Measurements from ENCODE around the gene FAM117A. TPM values are rescaled to one million over a fixed set of nuclear protein-coding genes. Genes with fewer than 3 reads are reported as not detected.

The FAM117A gene
- total RNA-seq, 3 donors from 2014 or later, result 10.3 to 12.1 (median 11.6) TPM

- Mint-ChIP-seq H3K4me1 (ENCODE audit: low read depth) (peaks cover 45% of the 10 kb centered on the region), H3K4me3 (peak overlapping the region; percentile 13), H3K9me3 (no peaks in the 10 kb centered on the region), H3K27me3 (ENCODE audit: low read depth) (no peaks in the 10 kb centered on the region), H3K36me3 (ENCODE audit: insufficient read depth) (peaks cover 44% of the 10 kb centered on the region)
- peak; percentile 53 to 62 for ATAC-seq
- DNase-seq, result no peak
Observed at GRCh38 chr17:49717371-49717861, 46.5 kb downstream of the FAM117A start.

DNA sequence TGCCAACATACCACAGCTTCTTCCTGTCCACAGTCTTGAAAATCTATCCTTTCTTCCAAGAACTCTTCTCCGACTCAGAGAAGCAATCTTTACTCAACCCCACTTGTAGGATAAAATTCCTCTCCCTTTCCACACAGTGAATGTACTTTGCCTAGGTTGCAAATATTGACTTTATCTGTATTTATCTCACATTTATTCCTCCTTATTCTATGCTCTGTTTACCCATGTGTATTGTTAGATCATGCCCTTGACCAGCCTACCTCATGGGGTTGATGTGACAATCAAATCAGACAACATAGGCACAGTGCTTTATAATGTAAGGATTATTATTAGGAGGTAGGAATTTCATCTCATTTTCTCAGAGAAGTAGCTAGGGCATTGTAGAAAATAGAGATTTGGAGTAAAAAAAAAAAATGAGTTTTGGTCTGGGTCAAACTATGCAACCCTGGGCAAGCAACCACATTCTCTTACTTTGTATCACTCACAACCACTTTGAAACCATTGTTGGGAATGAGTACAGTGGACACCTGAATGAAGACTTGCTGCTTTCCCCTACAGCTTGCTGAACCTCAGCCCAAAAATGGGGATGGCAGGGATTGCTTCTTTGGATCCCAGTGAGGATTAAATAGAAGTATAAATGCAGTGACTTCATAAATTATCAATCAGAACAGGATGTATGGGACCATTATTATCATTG, 47.1 kb downstream of the FAM117A start:
- no peak for ATAC-seq
- H3K4me1 Mint-ChIP-seq (ENCODE audit: low read depth), result peaks cover 45% of the 10 kb centered on the region

DNA sequence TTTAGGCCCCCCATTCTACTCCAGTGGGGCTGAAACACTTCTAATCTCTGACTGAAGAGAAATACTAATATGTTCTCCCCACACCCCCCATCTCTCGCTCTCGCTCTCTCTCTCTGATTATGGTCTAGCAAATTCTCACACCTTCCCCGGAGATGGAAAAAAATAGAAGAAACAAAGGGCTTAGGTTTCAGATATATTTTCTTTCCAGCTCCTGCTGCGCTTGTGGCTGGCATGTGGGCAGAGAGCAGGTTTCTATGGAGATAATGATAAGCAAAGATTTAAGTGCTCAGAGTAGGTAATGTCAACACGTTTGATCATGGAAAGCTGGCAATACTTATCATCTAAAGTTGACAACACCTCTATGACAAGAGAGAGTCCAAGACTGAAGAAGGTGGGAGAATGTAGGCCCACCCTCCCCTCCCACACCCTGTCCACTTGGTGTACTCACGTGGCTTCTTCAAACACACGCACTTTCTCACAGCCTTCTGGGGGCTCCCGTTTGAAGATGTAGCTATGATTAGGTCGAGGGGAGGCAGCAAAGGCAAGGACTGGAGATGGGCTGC, 48.1 kb downstream of the FAM117A start:
- Mint-ChIP-seq H3K4me3 (peak overlapping the region; percentile 56), H3K4me1 (ENCODE audit: low read depth) (peaks cover 45% of the 10 kb centered on the region), H3K9me3 (no peaks in the 10 kb centered on the region), H3K27me3 (ENCODE audit: low read depth) (no peaks in the 10 kb centered on the region), H3K36me3 (ENCODE audit: insufficient read depth) (peaks cover 45% of the 10 kb centered on the region)
- ATAC-seq (peak; percentile 56 to 60), DNase-seq (peak; percentile 30)

More for the DNA sequence above, 47.1 kb downstream of the FAM117A start:
- H3K4me3 Mint-ChIP-seq, result peak overlapping the region; percentile 0
- H3K9me3 Mint-ChIP-seq, result no peaks in the 10 kb centered on the region
- peaks cover 45% of the 10 kb centered on the region for H3K36me3 Mint-ChIP-seq (ENCODE audit: insufficient read depth)
- no peak for DNase-seq
- H3K27me3 Mint-ChIP-seq (ENCODE audit: low read depth), result no peaks in the 10 kb centered on the region

DNA sequence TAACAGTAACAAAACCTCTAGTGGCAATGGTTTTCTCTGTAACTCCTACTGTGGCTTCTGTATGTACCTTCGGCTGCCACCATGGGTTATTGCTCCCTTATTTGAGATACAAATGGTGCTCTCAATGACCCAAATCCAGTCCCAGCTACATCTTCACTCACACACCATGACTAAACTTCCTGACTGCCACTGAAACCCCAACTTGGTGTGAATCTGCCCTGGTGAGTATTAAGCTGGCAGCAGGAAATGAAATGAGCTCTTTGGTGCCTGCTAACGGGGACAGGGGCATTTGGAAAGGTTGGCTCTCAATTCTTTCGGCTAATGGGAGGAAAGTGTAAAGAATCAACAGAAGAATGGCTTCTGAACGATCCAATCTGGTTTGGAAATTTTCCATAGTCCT, 48.7 kb downstream of the FAM117A start:
- H3K27me3 Mint-ChIP-seq (ENCODE audit: low read depth), result no peaks in the 10 kb centered on the region
- peaks cover 45% of the 10 kb centered on the region for H3K4me1 Mint-ChIP-seq (ENCODE audit: low read depth)
- ATAC-seq (peak; percentile 66 to 74), DNase-seq (peak; percentile 20)
- H3K9me3 Mint-ChIP-seq, result no peaks in the 10 kb centered on the region
- peak overlapping the region; percentile 56 for H3K4me3 Mint-ChIP-seq
- H3K36me3 Mint-ChIP-seq (ENCODE audit: insufficient read depth), result peaks cover 50% of the 10 kb centered on the region

GRCh38 chr17:49708515-49709183, 55.3 kb downstream of the FAM117A start:
- peaks cover 35% of the 10 kb centered on the region for H3K36me3 Mint-ChIP-seq (ENCODE audit: insufficient read depth)
- peak; percentile 2 to 4 for ATAC-seq
- H3K4me1 Mint-ChIP-seq (ENCODE audit: low read depth), result peaks cover 41% of the 10 kb centered on the region
- no peaks in the 10 kb centered on the region for H3K27me3 Mint-ChIP-seq (ENCODE audit: low read depth)
- no peak for DNase-seq
- H3K4me3 Mint-ChIP-seq, result peak overlapping the region; percentile 95
- H3K9me3 Mint-ChIP-seq, result no peaks in the 10 kb centered on the region

GRCh38 chr17:49707608-49708514, 56.1 kb downstream of the FAM117A start, which contains the start of gene SLC35B1:
TSS of gene SLC35B1 (minus strand) at chr17:49707964. CDS start at chr17:49707833, 131 bp downstream.
- peaks cover 38% of the 10 kb centered on the region for H3K4me1 Mint-ChIP-seq (ENCODE audit: low read depth)

DNA sequence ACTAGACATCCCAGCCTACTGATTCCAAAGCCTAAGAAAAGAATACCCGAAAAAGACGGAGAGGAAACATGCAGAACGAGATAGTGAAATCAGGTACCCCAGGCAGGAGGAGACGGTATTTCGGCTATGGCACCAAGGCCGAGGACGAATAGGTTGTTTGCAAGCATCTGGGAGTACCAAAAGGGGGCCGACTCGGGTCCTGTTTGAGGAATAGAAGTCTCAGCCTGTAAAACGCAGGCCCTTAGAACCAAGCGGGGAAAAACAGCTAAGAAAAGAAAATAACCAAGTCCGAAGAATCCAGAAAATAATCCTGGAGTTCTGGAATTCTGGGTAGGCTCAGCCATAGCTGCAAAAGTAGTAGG, 56.7 kb downstream of the FAM117A start:
- H3K27me3 Mint-ChIP-seq (ENCODE audit: low read depth), result no peaks in the 10 kb centered on the region
- ATAC-seq (no peak), DNase-seq (no peak)
- H3K36me3 Mint-ChIP-seq (ENCODE audit: insufficient read depth), result peaks cover 38% of the 10 kb centered on the region
- H3K4me1 Mint-ChIP-seq (ENCODE audit: low read depth), result peaks cover 38% of the 10 kb centered on the region
- H3K9me3 Mint-ChIP-seq, result no peaks in the 10 kb centered on the region
- peak overlapping the region; percentile 95 for H3K4me3 Mint-ChIP-seq

More at GRCh38 chr17:49707608-49708514, 56.1 kb downstream of the FAM117A start, which contains the start of gene SLC35B1:
- H3K9me3 Mint-ChIP-seq, result no peaks in the 10 kb centered on the region
- peaks cover 40% of the 10 kb centered on the region for H3K36me3 Mint-ChIP-seq (ENCODE audit: insufficient read depth)
- ATAC-seq (peak; percentile 98), DNase-seq (peak; percentile 98)
- peak within 1 kb of the TSS; percentile 95 for H3K4me3 Mint-ChIP-seq
- H3K27me3 Mint-ChIP-seq (ENCODE audit: low read depth), result no peaks in the 10 kb centered on the region

- peaks cover 38% of the 10 kb centered on the region for H3K4me1 Mint-ChIP-seq (ENCODE audit: low read depth)
- ATAC-seq (no peak), DNase-seq (no peak)
- peaks cover 40% of the 10 kb centered on the region for H3K36me3 Mint-ChIP-seq (ENCODE audit: insufficient read depth)
- no peaks in the 10 kb centered on the region for H3K9me3 Mint-ChIP-seq
- no peaks in the 10 kb centered on the region for H3K27me3 Mint-ChIP-seq (ENCODE audit: low read depth)
- H3K4me3 Mint-ChIP-seq, result peak overlapping the region; percentile 95
Observed at GRCh38 chr17:49705254-49705653, 58.7 kb downstream of the FAM117A start.

GRCh38 chr17:49703557-49704277, 60.2 kb downstream of the FAM117A start:
- H3K27me3 Mint-ChIP-seq (ENCODE audit: low read depth), result no peaks in the 10 kb centered on the region
- H3K4me3 Mint-ChIP-seq, result no peak overlapping the region
- DNase-seq (no peak), ATAC-seq (no peak)
- no peaks in the 10 kb centered on the region for H3K9me3 Mint-ChIP-seq
- peaks cover 30% of the 10 kb centered on the region for H3K4me1 Mint-ChIP-seq (ENCODE audit: low read depth)
- H3K36me3 Mint-ChIP-seq (ENCODE audit: insufficient read depth), result peaks cover 39% of the 10 kb centered on the region

- H3K27me3 Mint-ChIP-seq (ENCODE audit: low read depth), result no peaks in the 10 kb centered on the region
- DNase-seq, result no peak
- peaks cover 39% of the 10 kb centered on the region for H3K36me3 Mint-ChIP-seq (ENCODE audit: insufficient read depth)
- ATAC-seq, result no peak
- no peak overlapping the region for H3K4me3 Mint-ChIP-seq
- no peaks in the 10 kb centered on the region for H3K9me3 Mint-ChIP-seq
- peaks cover 21% of the 10 kb centered on the region for H3K4me1 Mint-ChIP-seq (ENCODE audit: low read depth)
Observed at GRCh38 chr17:49700960-49701359, 63.0 kb downstream of the FAM117A start.

DNA sequence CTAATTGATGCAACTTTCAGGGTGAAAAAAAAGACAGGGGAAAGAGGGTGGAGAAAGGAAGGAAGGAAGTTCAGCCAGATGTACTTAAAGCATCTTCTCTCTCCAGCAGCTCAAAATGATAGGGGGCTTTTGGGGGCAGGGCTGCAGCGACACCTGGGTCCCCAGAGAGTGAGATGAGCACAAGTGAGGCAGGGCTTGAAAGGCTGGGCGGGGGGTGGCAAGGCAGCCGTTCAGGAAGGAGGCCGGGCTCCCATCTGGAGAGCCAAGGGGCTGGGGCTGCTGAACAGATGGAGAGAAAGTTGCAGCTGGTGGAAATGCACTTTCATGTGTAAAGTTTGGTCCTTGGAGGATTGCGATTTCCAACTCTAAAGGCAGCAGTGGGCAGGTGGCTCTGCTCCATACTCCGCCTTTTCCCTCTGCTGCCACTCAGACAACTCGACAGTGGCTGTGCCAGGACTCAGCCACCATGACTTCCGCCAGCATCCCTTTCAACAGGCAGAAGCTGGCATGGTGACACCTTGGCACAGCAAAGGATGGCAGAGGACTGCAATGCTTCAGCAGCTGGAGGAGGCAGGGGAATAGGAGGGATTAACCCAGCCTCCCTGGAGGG, 63.9 kb downstream of the FAM117A start:
- H3K27me3 Mint-ChIP-seq (ENCODE audit: low read depth), result no peaks in the 10 kb centered on the region
- peaks cover 33% of the 10 kb centered on the region for H3K36me3 Mint-ChIP-seq (ENCODE audit: insufficient read depth)
- ATAC-seq (no peak), DNase-seq (no peak)
- H3K9me3 Mint-ChIP-seq, result no peaks in the 10 kb centered on the region
- no peak overlapping the region for H3K4me3 Mint-ChIP-seq
- H3K4me1 Mint-ChIP-seq (ENCODE audit: low read depth), result peaks cover 24% of the 10 kb centered on the region

DNA sequence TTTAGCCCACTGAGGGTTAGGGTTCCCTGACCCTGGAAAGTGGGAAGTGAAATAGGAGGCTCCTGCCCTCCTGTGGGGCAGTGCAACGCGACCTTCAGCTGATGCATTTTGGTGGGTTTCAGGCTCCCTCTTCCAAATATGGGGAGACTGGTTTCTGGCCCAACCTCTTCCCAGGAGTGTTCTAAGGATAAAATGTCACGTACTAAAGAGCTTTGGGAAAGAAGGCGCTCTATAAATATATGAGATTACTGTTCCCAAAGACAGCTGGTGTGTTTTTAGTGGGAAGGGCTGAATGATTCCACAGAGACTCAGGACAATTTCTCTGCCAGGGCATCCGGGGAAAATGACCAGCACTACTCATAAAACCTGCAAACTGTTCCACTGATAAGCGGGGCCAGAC, 65.9 kb downstream of the FAM117A start:
- no peak overlapping the region for H3K4me3 Mint-ChIP-seq
- DNase-seq, result no peak
- no peak for ATAC-seq
- H3K36me3 Mint-ChIP-seq (ENCODE audit: insufficient read depth), result peaks cover 21% of the 10 kb centered on the region
- no peaks in the 10 kb centered on the region for H3K9me3 Mint-ChIP-seq
- H3K4me1 Mint-ChIP-seq (ENCODE audit: low read depth), result peaks cover 26% of the 10 kb centered on the region
- no peaks in the 10 kb centered on the region for H3K27me3 Mint-ChIP-seq (ENCODE audit: low read depth)

DNA sequence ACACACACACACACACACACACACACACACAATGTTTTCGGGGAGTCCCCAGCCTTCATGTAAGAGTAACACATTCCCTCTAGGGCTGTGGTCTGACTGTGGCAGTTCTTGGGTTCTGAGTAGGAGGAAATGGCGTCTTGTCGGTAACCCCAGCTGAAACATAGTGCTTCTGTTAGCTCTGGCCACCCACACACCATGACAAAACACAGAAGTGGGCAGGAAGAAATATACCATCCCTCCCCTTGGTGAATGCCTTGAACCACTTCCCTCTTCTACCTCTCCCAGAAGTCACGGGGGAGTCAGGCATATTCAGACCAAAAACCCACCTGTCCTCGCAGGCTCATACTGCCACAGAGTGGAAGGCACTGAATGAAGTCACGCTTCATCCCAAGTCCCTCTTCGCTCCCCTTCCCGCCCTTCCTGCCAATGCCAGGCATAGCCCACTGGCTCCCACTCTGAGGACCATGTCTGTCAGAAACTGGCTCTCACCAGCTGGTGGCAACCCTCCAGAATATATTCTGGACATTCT, 67.6 kb downstream of the FAM117A start:
- peaks cover 31% of the 10 kb centered on the region for H3K4me1 Mint-ChIP-seq (ENCODE audit: low read depth)
- H3K9me3 Mint-ChIP-seq, result no peaks in the 10 kb centered on the region
- no peaks in the 10 kb centered on the region for H3K27me3 Mint-ChIP-seq (ENCODE audit: low read depth)
- H3K36me3 Mint-ChIP-seq (ENCODE audit: insufficient read depth), result peaks cover 19% of the 10 kb centered on the region
- ATAC-seq (peak; percentile 97 to 98), DNase-seq (peak; percentile 65)
- H3K4me3 Mint-ChIP-seq, result peak overlapping the region; percentile 10

Measured in activated T-cell treated with anti-CD3 and anti-CD28 coated beads, Interleukin-2, amount 50 U/mL, for 4 hours (primary cell).